H9 (cell line): ENCODE results near the gene STK11. TPM values are rescaled to one million over a fixed set of nuclear protein-coding genes. Genes with fewer than 3 reads are reported as not detected.
A peak's percentile ranks its signal among the peaks of the same experiment; 100 is the strongest.

Experiments used
- DNase-seq: peaks from one replicate; pipeline ENCODE4 v3.0.0-alpha.2; 2017
- H2AFZ ChIP-seq: one replicate; pipeline ENCODE4 v1.6.1; 2013; ENCODE audit warnings: mild to moderate bottlenecking, low read length, control low read depth, moderate library complexity
- H2AK5ac ChIP-seq: 2 replicates; pipeline ENCODE4 v1.6.1; 2013; ENCODE audit warnings: low read length, control low read depth, mixed read lengths; ENCODE audit not compliant: insufficient read length
- H2BK120ac ChIP-seq: one replicate; pipeline ENCODE4 v1.6.1; 2013; ENCODE audit warnings: low read depth, mild to moderate bottlenecking, low read length, control low read depth, inconsistent platforms; ENCODE audit not compliant: poor library complexity, severe bottlenecking
- H2BK12ac ChIP-seq: 2 replicates; pipeline ENCODE4 v1.6.1; 2013; ENCODE audit warnings: low read length, control low read depth, mixed read lengths, low read depth; ENCODE audit not compliant: insufficient read length
- H2BK15ac ChIP-seq: 2 replicates; pipeline ENCODE4 v1.6.1; 2013; ENCODE audit warnings: low read depth, low read length, control low read depth
- H2BK20ac ChIP-seq: one replicate; pipeline ENCODE4 v1.6.1; 2013; ENCODE audit warnings: low read depth, mild to moderate bottlenecking, low read length, control low read depth, inconsistent platforms; ENCODE audit not compliant: poor library complexity, severe bottlenecking
- H2BK5ac ChIP-seq: 2 replicates; pipeline ENCODE4 v1.6.1; 2013; ENCODE audit warnings: low read length, control low read depth, mixed read lengths; ENCODE audit not compliant: insufficient read length
- H3K14ac ChIP-seq: 2 replicates; pipeline ENCODE4 v1.6.1; 2013; ENCODE audit warnings: low read length, control low read depth; ENCODE audit not compliant: insufficient read depth
- H3K18ac ChIP-seq: 2 replicates; pipeline ENCODE4 v1.6.1; 2013; ENCODE audit warnings: low read depth, mild to moderate bottlenecking, mixed read lengths, low read length, control low read depth; ENCODE audit not compliant: insufficient read length
- H3K23ac ChIP-seq: 2 replicates; pipeline ENCODE4 v1.6.1; 2013; ENCODE audit warnings: low read length, control low read depth, mixed read lengths, low read depth; ENCODE audit not compliant: insufficient read length
- H3K23me2 ChIP-seq: 2 replicates; pipeline ENCODE4 v1.6.1; 2013; ENCODE audit warnings: low read depth, mild to moderate bottlenecking, mixed read lengths, low read length, control low read depth; ENCODE audit not compliant: insufficient read length, poor library complexity, severe bottlenecking
- H3K27ac ChIP-seq: 2 replicates; pipeline ENCODE4 v1.5.1; 2013; ENCODE audit warnings: low read length, control low read depth, mixed read lengths, low read depth; ENCODE audit not compliant: insufficient read length
- H3K27me3 ChIP-seq: 2 replicates; pipeline ENCODE4 v1.6.1; 2013; ENCODE audit warnings: low read length, control low read depth, inconsistent platforms; ENCODE audit not compliant: insufficient read depth
- H3K4ac ChIP-seq: 2 replicates; pipeline ENCODE4 v1.6.1; 2013; ENCODE audit warnings: low read depth, mild to moderate bottlenecking, control low read depth, inconsistent platforms, low read length, moderate library complexity
- H3K4me1 ChIP-seq: 2 replicates; pipeline ENCODE4 v1.6.1; 2013; ENCODE audit warnings: low read length, control low read depth, inconsistent platforms; ENCODE audit not compliant: insufficient read depth
- H3K4me2 ChIP-seq: 2 replicates; pipeline ENCODE4 v1.6.1; 2013; ENCODE audit warnings: low read length, control low read depth, mixed read lengths; ENCODE audit not compliant: insufficient read length, insufficient read depth
- H3K56ac ChIP-seq: 2 replicates; pipeline ENCODE4 v1.6.1; 2013; ENCODE audit warnings: low read depth, mild to moderate bottlenecking, mixed read lengths, low read length, control low read depth; ENCODE audit not compliant: insufficient read length
- H3K79me1 ChIP-seq: 2 replicates; pipeline ENCODE4 v1.6.1; 2013; ENCODE audit warnings: low read depth, mild to moderate bottlenecking, moderate library complexity, low read length, control low read depth, inconsistent platforms; ENCODE audit not compliant: insufficient read depth, poor library complexity, severe bottlenecking
- H3K79me2 ChIP-seq: 2 replicates; pipeline ENCODE4 v1.6.1; 2013; ENCODE audit warnings: low read length, control low read depth, inconsistent platforms; ENCODE audit not compliant: insufficient read depth
- H3K9ac ChIP-seq: 2 replicates; pipeline ENCODE4 v1.6.1; 2013; ENCODE audit warnings: low read length, control low read depth, mixed read lengths; ENCODE audit not compliant: insufficient read length; ENCODE audit errors: extremely low read depth
- H3K9me3 ChIP-seq: one replicate; pipeline ENCODE4 v1.6.1; 2013; ENCODE audit warnings: low read depth, low read length, inconsistent platforms; ENCODE audit not compliant: control insufficient read depth
- H3T11ph ChIP-seq: one replicate; pipeline ENCODE4 v1.6.1; 2013; ENCODE audit warnings: mild to moderate bottlenecking, low read length, control low read depth, inconsistent platforms
- H4K20me1 ChIP-seq: one replicate; pipeline ENCODE4 v1.6.1; 2013; ENCODE audit not compliant: control insufficient read depth, insufficient read length, insufficient read depth
- H4K5ac ChIP-seq: 2 replicates; pipeline ENCODE4 v1.6.1; 2013; ENCODE audit warnings: low read depth, mild to moderate bottlenecking, mixed read lengths, low read length, control low read depth; ENCODE audit not compliant: insufficient read length
- H4K8ac ChIP-seq: replicated peaks from 2 replicates; pipeline ENCODE4 v1.6.1; 2013; ENCODE audit warnings: low read length, control low read depth, mixed read lengths, low read depth; ENCODE audit not compliant: insufficient read length
- H4K91ac ChIP-seq: 2 replicates; pipeline ENCODE4 v1.6.1; 2013; ENCODE audit warnings: low read depth, mild to moderate bottlenecking, moderate library complexity, mixed read lengths, low read length, control low read depth; ENCODE audit not compliant: insufficient read length
- H3K27ac Mint-ChIP-seq, 3 experiments: 2 replicates in 2 of 3; 3 replicates in 1 of 3; pipeline ENCODE4 v1.8.0; 2020 to 2021; ENCODE audit warnings: mixed read lengths in 3 of 3, mild to moderate bottlenecking in 1 of 3, moderate library complexity in 1 of 3
- H3K27me3 Mint-ChIP-seq: 2 replicates; pipeline ENCODE4 v1.8.0; 2021; ENCODE audit warnings: low read depth, mild to moderate bottlenecking, moderate library complexity, mixed read lengths
- H3K36me3 Mint-ChIP-seq, 3 experiments: 2 replicates in 2 of 3; 3 replicates in 1 of 3; pipeline ENCODE4 v1.8.0; 2020 to 2021; ENCODE audit warnings: low read depth in 3 of 3, mixed read lengths in 3 of 3; ENCODE audit not compliant: insufficient read depth in 1 of 3
- H3K4me1 Mint-ChIP-seq, 2 experiments: 2 replicates each; pipeline ENCODE4 v1.8.0; 2020; ENCODE audit warnings: mixed read lengths in 2 of 2
- H3K4me3 Mint-ChIP-seq, 2 experiments: 2 replicates in 1 of 2; 3 replicates in 1 of 2; pipeline ENCODE4 v1.8.0; 2020 to 2021; ENCODE audit warnings: mild to moderate bottlenecking in 2 of 2, mixed read lengths in 2 of 2, moderate library complexity in 1 of 2
- H3K9me3 Mint-ChIP-seq, 2 experiments: 2 replicates in 1 of 2; 3 replicates in 1 of 2; pipeline ENCODE4 v1.8.0; 2020; ENCODE audit warnings: mild to moderate bottlenecking in 2 of 2, mixed read lengths in 2 of 2, moderate library complexity in 1 of 2
- CTCF ChIP-seq: fragments of 200-600 bp; sonication (generic); conservative IDR thresholded peaks from 3 replicates; pipeline ENCODE4 v1.8.0; 2021; ENCODE audit warnings: antibody characterized with exemption, mild to moderate bottlenecking
- WGBS: extraction: QIAGEN DNeasy Blood & Tissue Kit; methylation state at CpG from one replicate; pipeline ENCODE4 v1.1.7; 2013; ENCODE audit warnings: missing lambda C conversion rate, low lambda C conversion rate, mixed read lengths; ENCODE audit not compliant: insufficient read length; ENCODE audit errors: extremely low coverage; 5-methylcytosine and 5-hydroxymethylcytosine counted together
- total RNA-seq: library from RNA; stranded (reverse); gene quantifications from 2 replicates; pipeline ENCODE4 v1.2.1, GENCODE V29; 2021

Gene STK11
- total RNA-seq, 1 experiment from 2014 or later = 74.3 TPM

DNA sequence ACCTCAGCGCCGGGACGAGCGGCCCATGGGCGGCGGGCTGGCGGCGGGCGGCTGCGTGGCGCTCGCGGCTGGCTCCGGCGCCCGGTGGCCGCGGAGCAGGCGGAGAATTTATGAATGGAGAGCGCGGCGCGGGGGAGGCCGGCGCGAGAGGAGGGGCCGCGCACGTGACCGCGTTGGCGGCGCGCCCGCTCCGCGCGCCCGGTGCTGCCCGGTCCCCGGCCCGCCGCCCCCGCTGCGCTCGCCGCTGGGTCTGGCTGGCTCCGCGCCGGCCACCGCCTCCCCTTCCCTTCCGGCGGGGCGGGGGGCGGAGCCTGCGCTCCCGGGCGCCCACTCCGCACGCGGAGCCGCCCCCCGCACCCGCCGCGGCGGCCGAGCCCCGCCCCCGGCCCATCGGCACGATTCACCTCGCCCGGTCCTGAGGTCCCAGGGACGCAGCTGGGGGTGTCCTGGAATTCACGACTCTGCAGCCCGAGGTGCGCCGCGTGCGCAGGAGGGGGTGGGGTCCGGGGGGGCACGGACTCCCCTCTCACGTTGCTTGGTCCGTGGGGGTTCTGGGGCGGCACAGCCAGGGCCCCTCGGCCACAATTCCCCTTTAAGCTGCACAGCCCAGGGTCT, 32.3 kb downstream of the STK11 start, which contains the start of gene CBARP:
TSS of gene CBARP (minus strand) at position 252 of the 615 bp plus-strand sequence. CDS start 1,905 bp downstream, outside the sequence.
- H3K27ac ChIP-seq = no peak within 1 kb of the TSS
- H3T11ph ChIP-seq = no peak within 1 kb of the TSS
- peak within 1 kb of the TSS; percentile 53 for H3K4me2 ChIP-seq
- H3K9ac ChIP-seq = no peak within 1 kb of the TSS
- no peak within 1 kb of the TSS for H2BK15ac ChIP-seq
- no peak within 1 kb of the TSS for H2BK120ac ChIP-seq
- H3K79me1 ChIP-seq = no peaks in the 10 kb centered on the region
- no peak within 1 kb of the TSS for H2BK12ac ChIP-seq
- H2AK5ac ChIP-seq = no peak within 1 kb of the TSS
- H3K23me2 ChIP-seq = peaks cover 11% of the 10 kb centered on the region
- no peak within 1 kb of the TSS for H2BK20ac ChIP-seq
- H3K27me3 ChIP-seq = no peaks in the 10 kb centered on the region
- H4K20me1 ChIP-seq = no peaks in the 10 kb centered on the region
- H3K9me3 ChIP-seq = no peaks in the 10 kb centered on the region
- H3K79me2 ChIP-seq = no peaks in the 10 kb centered on the region; the same call in 1 of the 2 replicates
- Mint-ChIP-seq H3K27ac (peak within 1 kb of the TSS; percentile 52 to 90 (median 82); a peak in 5 of 7 replicates), H3K4me3 (peak within 1 kb of the TSS; percentile 76 to 87), H3K36me3 (peaks cover 0 to 20% (median 9%) of the 10 kb centered on the region in 3 experiments; a peak in 4 of 7 replicates), H3K4me1 (peaks cover 13 to 19% of the 10 kb centered on the region in 2 experiments), H3K9me3 (no peaks in the 10 kb centered on the region; a peak in 1 of 5 replicates), H3K27me3 (peaks cover 1% of the 10 kb centered on the region)
- H3K56ac ChIP-seq = no peak within 1 kb of the TSS
- DNase-seq = no peak
- no peak within 1 kb of the TSS for H3K4ac ChIP-seq
- H2AFZ ChIP-seq = no peak within 1 kb of the TSS
- no peak within 1 kb of the TSS for H3K18ac ChIP-seq
- no peak within 1 kb of the TSS for H4K5ac ChIP-seq
- H4K91ac ChIP-seq = no peak within 1 kb of the TSS
- no peak within 1 kb of the TSS for H2BK5ac ChIP-seq
- no peak within 1 kb of the TSS for H4K8ac ChIP-seq
- TF ChIP-seq CTCF = no peak
- no peak within 1 kb of the TSS for H3K23ac ChIP-seq
- H3K4me1 ChIP-seq = no peaks in the 10 kb centered on the region
- no CpG with 5 or more reads among the region's 87 CpGs for WGBS
- H3K14ac ChIP-seq = peak within 1 kb of the TSS; percentile 13; the same call in 1 of the 2 replicates
